GM18507 (cell line): ENCODE data around the gene PIAS3.
"Not testable (repeated sequence)": the region's sequence is repeated elsewhere in the genome, so short reads cannot be mapped to it uniquely, and the experiment has no call there.

ENCODE experiments used
- DNase-seq: peaks from one replicate; pipeline ENCODE4 v3.0.0; 2011; ENCODE audit warnings: low read depth; ENCODE audit not compliant: insufficient read length; ENCODE audit errors: extremely low spot score
- FAIRE-seq: peaks from 2 replicates; lab custom pipeline; 2011; peaks lifted over from hg19 to GRCh38; lab: Jason Lieb, UNC

The PIAS3 gene

GRCh38 chr1:145878724-145879123 lies 19.8 kb upstream of the PIAS3 start:
- FAIRE-seq (no peak), DNase-seq (no peak)

GRCh38 chr1:145877923-145878486 lies 19.1 kb upstream of the PIAS3 start:
- DNase-seq (no peak), FAIRE-seq (no peak)

GRCh38 chr1:145874646-145875045 lies 15.8 kb upstream of the PIAS3 start:
- FAIRE-seq (no peak), DNase-seq (no peak)

- peak; percentile 59 for FAIRE-seq
- DNase-seq = peak; percentile 12
Measured at GRCh38 chr1:145871994-145872924, 13.4 kb upstream of the PIAS3 start.

- FAIRE-seq (no peak), DNase-seq (no peak)
Measured at GRCh38 chr1:145868232-145868631, 9.4 kb upstream of the PIAS3 start.

GRCh38 chr1:145863282-145864018 lies 4.6 kb upstream of the PIAS3 start:
- no peak for FAIRE-seq
- no peak for DNase-seq

GRCh38 chr1:145859491-145860023 lies 676 bp upstream of the PIAS3 start:
- peak; percentile 81 for DNase-seq
- FAIRE-seq = peak; percentile 87

- FAIRE-seq (peak; percentile 66), DNase-seq (no peak)
Measured at GRCh38 chr1:145858238-145858900, 512 bp downstream of the PIAS3 start.

- DNase-seq (no peak), FAIRE-seq (no peak)
Measured at GRCh38 chr1:145857170-145857569, 1.7 kb downstream of the PIAS3 start.

- FAIRE-seq (no peak), DNase-seq (no peak)
Measured at GRCh38 chr1:145855426-145855948, 3.4 kb downstream of the PIAS3 start.

- FAIRE-seq = no peak
- no peak for DNase-seq
Measured at GRCh38 chr1:145849356-145850160, 9.3 kb downstream of the PIAS3 start.

- FAIRE-seq = no peak
- no peak for DNase-seq
Measured at GRCh38 chr1:145847827-145848226, 11.1 kb downstream of the PIAS3 start.

- FAIRE-seq (peak; percentile 35), DNase-seq (no peak)
Measured at GRCh38 chr1:145846201-145846612, 12.7 kb downstream of the PIAS3 start.

- peak; percentile 26 for FAIRE-seq
- peak; percentile 76 for DNase-seq
Measured at GRCh38 chr1:145845514-145846161, 13.2 kb downstream of the PIAS3 start, which contains the start of gene NUDT17. Gene NUDT17, plus strand, starts transcription at chr1:145845630. Its CDS starts 11 bp downstream, at chr1:145845641.

GRCh38 chr1:145845144-145845513 lies 13.8 kb downstream of the PIAS3 start:
- peak; percentile 54 for DNase-seq
- peak; percentile 78 for FAIRE-seq

- DNase-seq (no peak), FAIRE-seq (no peak)
Measured at GRCh38 chr1:145843031-145843430, 15.8 kb downstream of the PIAS3 start.

- FAIRE-seq (no peak), DNase-seq (no peak)
Measured at GRCh38 chr1:145837656-145838055, 21.2 kb downstream of the PIAS3 start.

- FAIRE-seq, DNase-seq: not testable (repeated sequence)
Measured at GRCh38 chr1:145830810-145831209, 28.1 kb downstream of the PIAS3 start.
